Psoas muscle (tissue), 8 donors: ENCODE results near the gene MRPS18B. TPM values are rescaled to one million over a fixed set of nuclear protein-coding genes. Genes with fewer than 3 reads are reported as not detected.
A peak's percentile ranks its signal among the peaks of the same experiment; 100 is the strongest.

Source experiments
- ATAC-seq, 4 donors: fragments of 200-7000 bp; cut with Tn5 transposase; one replicate each; pipeline ENCODE4 v1.9.1; 2020; ENCODE audit warnings: moderate library complexity in 3 of 4, mild to moderate bottlenecking in 2 of 4
- DNase-seq, 2 donors: peaks; one replicate each; pipeline ENCODE4 v3.0.0-alpha.2; 2020
- H3K27ac ChIP-seq: fragments of 200-600 bp; one replicate; pipeline ENCODE4 v1.8.0; 2022
- H3K27me3 ChIP-seq, 3 donors: fragments of 200-600 bp in 1 of 3; one replicate each; pipeline versions ENCODE4 v1.6.1 to v1.8.0; 2013 to 2022; ENCODE audit warnings: low read length in 2 of 3, mild to moderate bottlenecking in 2 of 3, moderate library complexity in 1 of 3; ENCODE audit not compliant: insufficient read depth in 3 of 3
- H3K36me3 ChIP-seq, 2 donors: fragments of 200-600 bp in 1 of 2; one replicate each; pipeline versions ENCODE4 v1.6.1 to v1.8.0; 2013 to 2022; ENCODE audit warnings: low read depth in 1 of 2, mild to moderate bottlenecking in 1 of 2, moderate library complexity in 1 of 2; ENCODE audit not compliant: insufficient read depth in 1 of 2
- H3K4me1 ChIP-seq: fragments of 200-600 bp; one replicate; pipeline ENCODE4 v1.8.0; 2022
- H3K4me3 ChIP-seq: fragments of 200-600 bp; one replicate; pipeline ENCODE4 v1.8.0; 2022; ENCODE audit warnings: mild to moderate bottlenecking
- H3K9me3 ChIP-seq: fragments of 200-600 bp; one replicate; pipeline ENCODE4 v1.8.0; 2022
- WGBS, 3 donors: extraction: QIAGEN DNeasy Blood & Tissue Kit; methylation state at CpG; one replicate each; pipeline versions ENCODE4 v1.1.6 to v1.1.7; 2013; 5-methylcytosine and 5-hydroxymethylcytosine counted together
- intact Hi-C, 2 donors: fragments of 100-400 bp; cut with DNase I; formaldehyde crosslinking; loops; one replicate each; pipeline versions ENCODE4 v1.11.0 to v1.14.2; 2022
- polyA plus RNA-seq, 3 donors: library from polyadenylated mRNA; stranded (reverse); fragments of 200-250 nt; gene quantifications; one replicate each; pipeline ENCODE4 v1.2.3, GENCODE V29; 2013
- total RNA-seq, 4 donors: library from RNA; stranded (reverse); fragmentation: NEBNext Ultra II Directional in 2 of 4; extraction: Animal tissue kit (Norgen Biotek cat#: 25700) in 2 of 4; gene quantifications; one replicate each; pipeline versions ENCODE4 v1.2.1 to v1.2.4, GENCODE V29; 2021 to 2023
- TF ChIP-seq, protein P1 (sequence below): fragments of 200-600 bp; IDR thresholded peaks from one replicate; pipeline ENCODE4 v1.8.0; 2022; ENCODE audit warnings: antibody characterized with exemption
- donor health status: healthy with polysubstance abuse.
- donor health status: DM: no; HTN: no; CAD: no; lungs with moderate emphysema.
- donor health status: Bipolar disorder and iron deficiency.
- donor health status: healthy.
- donor health status: DM: yes; HTN: yes; CAD: no.
- donor health status: DM: no; HTN: no; CAD: no.
- donor health status: DM: no; HTN: no; CAD: no.
- donor health status: DM: yes; HTN: yes; CAD: no.

Gene MRPS18B
- total and polyA plus RNA-seq, 7 donors: 109 to 303 (median 184) TPM

DNA sequence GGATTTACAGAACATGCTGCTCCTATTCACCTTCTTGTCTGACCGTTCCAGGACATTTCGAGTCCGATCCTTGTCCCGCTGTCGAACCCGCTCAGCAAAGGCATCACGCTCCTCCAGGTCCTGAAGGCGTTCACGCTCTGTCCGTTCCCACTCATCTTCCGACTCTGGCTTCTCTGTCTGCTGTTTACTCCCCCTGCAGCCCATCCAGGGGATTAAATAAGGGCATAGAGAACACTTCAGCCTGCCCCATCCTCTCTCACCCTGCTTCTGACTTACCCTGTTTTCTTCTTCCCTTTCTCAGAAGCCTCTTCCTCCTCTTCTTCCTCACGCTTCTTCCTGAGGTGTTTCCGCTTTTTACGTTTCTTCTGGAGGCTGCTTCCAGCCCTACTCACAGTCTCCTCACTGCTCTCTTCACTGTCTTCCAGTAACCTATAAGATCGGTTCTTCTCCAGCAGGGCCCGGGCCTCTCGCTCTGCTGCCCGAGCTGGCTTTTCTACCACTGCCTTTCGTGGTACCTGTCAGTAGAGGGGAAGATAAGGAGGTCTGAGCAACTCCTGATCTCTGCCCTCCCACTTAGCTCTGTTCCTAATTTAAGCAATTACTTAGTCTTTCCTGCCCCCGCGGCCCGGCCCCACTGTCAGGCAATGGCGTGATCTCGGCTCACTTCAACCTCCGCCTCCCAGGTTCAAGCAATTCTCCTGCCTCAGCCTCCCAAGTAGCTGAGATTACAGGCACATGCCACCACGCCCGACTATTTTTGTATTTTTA lies 53.3 kb downstream of the MRPS18B start:
- Histone ChIP-seq H3K9me3 (no peaks in the 10 kb centered on the region), H3K4me1 (peaks cover 13% of the 10 kb centered on the region), H3K27ac (no peak overlapping the region), H3K4me3 (peak overlapping the region; percentile 97), H3K36me3 (peaks cover 2 to 53% of the 10 kb centered on the region in 2 donors), H3K27me3 (no peaks in the 10 kb centered on the region)
- no peak for DNase-seq
- intact Hi-C loops: loop anchor here (5.0 kb wide), 3 partner anchors 34 to 189 kb away; partner anchors contain the start of gene ATAT1 (in 1 of the 2)
- TF ChIP-seq, protein P1, sequence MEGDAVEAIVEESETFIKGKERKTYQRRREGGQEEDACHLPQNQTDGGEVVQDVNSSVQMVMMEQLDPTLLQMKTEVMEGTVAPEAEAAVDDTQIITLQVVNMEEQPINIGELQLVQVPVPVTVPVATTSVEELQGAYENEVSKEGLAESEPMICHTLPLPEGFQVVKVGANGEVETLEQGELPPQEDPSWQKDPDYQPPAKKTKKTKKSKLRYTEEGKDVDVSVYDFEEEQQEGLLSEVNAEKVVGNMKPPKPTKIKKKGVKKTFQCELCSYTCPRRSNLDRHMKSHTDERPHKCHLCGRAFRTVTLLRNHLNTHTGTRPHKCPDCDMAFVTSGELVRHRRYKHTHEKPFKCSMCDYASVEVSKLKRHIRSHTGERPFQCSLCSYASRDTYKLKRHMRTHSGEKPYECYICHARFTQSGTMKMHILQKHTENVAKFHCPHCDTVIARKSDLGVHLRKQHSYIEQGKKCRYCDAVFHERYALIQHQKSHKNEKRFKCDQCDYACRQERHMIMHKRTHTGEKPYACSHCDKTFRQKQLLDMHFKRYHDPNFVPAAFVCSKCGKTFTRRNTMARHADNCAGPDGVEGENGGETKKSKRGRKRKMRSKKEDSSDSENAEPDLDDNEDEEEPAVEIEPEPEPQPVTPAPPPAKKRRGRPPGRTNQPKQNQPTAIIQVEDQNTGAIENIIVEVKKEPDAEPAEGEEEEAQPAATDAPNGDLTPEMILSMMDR: no peak
- no peak for ATAC-seq
- WGBS, 3 donors: 84 to 90% (median 85%) methylated on average over 27 of the region's 27 CpGs

DNA sequence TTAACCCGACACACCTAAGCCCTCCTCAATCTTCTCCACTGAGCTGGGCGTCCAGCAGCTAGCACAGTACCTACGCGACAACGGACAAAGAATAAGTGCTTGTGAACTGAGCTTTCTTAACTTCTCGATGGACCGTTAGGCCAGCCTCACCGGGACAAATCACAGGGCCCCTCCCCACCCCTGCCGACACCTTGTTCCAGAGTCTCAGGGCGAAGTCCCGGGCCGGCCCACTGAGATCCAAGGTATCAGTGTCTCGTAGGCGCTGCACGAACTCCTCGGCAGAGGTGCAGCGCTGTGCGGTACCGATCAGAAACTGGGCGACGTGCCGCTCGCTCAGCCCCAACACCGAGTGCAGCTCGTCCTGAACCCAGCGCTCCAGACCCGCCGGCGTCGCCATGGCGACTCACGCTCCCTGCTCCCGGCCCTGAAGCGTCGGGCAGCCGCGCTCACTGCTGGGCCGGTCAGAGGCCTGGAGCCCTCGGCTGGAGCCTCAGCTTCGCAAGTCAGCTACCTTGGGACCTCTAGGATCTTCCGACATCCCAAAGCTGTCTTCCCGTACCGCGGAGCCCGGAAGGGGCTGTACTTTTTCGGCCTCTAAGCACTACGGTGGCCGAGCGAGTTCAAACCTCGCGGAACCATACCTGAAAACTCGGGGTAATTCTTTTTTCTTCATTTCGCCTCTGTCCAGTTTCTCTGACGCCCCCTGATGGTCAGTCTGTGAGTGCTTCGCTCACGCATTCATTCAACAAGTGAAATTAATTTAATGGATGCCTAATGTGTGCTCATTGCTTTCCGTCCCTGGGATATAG lies 55.0 kb downstream of the MRPS18B start, which contains the start of gene DHX16:
DHX16 (minus strand) TSS at position 562 of the 809 bp plus-strand sequence; CDS start at position 397, 165 bp downstream.
- DNase-seq (peak; percentile 97), ATAC-seq (peak; percentile 88 to 94 (median 90))
- intact Hi-C loops: loop anchor here (5.0 kb wide), 3 partner anchors 35 to 190 kb away; partner anchors contain the start of gene ATAT1 (in 1 of the 2)
- TF ChIP-seq, protein P1: peak; percentile 85
- peaks cover 13% of the 10 kb centered on the region for H3K4me1 ChIP-seq
- H3K27me3 ChIP-seq: no peaks in the 10 kb centered on the region
- H3K27ac ChIP-seq: peak within 1 kb of the TSS; percentile 78
- peaks cover 7 to 53% of the 10 kb centered on the region in 2 donors for H3K36me3 ChIP-seq
- H3K4me3 ChIP-seq: peak within 1 kb of the TSS; percentile 97
- WGBS, 3 donors: 0 to 1% (median 0%) methylated on average over 57 of the region's 57 CpGs
- H3K9me3 ChIP-seq: no peaks in the 10 kb centered on the region

Other genes with a start within 250 kb of the MRPS18B start
- 100 to 1,000 TPM in 1 of 4 donors, 10 to 100 TPM in 3; 85.1 to 152 (median 92.4) TPM for gene HLA-E, start 128.3 kb upstream of the MRPS18B start, total RNA-seq
- gene HLA-E, start 128.3 kb upstream of the MRPS18B start, polyA plus RNA-seq: 100 to 1,000 TPM in 1 of 3 donors, 10 to 100 TPM in 2; 75.2 to 168 (median 98.5) TPM
- 10 to 100 TPM; 20.1 to 26.3 (median 24.2) TPM for gene GNL1, start 61.4 kb upstream of the MRPS18B start, total RNA-seq
- gene GNL1, start 61.4 kb upstream of the MRPS18B start, polyA plus RNA-seq: 10 to 100 TPM; 14.2 to 32.3 (median 30.8) TPM
- gene PRR3, start 60.5 kb upstream of the MRPS18B start, total RNA-seq: 1 to 10 TPM; 1.5 to 3.5 (median 1.8) TPM
- 1 to 10 TPM; 2.3 to 5.1 (median 3.5) TPM for gene PRR3, start 60.5 kb upstream of the MRPS18B start, polyA plus RNA-seq
- 100 to 1,000 TPM in 1 of 4 donors, 10 to 100 TPM in 3; 64.2 to 108 (median 95.5) TPM for gene ABCF1, start 46.4 kb upstream of the MRPS18B start, total RNA-seq
- gene ABCF1, start 46.4 kb upstream of the MRPS18B start, polyA plus RNA-seq: 100 to 1,000 TPM in 2 of 3 donors, 10 to 100 TPM in 1; 53.8 to 119 (median 108) TPM
- 10 to 100 TPM; 27.1 to 42.5 (median 31.6) TPM for gene PPP1R10, start 597 bp upstream of the MRPS18B start, total RNA-seq
- gene PPP1R10, start 597 bp upstream of the MRPS18B start, polyA plus RNA-seq: 10 to 100 TPM in 2 of 3 donors, 1 to 10 TPM in 1; 5.5 to 23.2 (median 10.1) TPM
- 1 to 10 TPM; 2.1 to 5.2 (median 2.9) TPM for gene ATAT1, start 9.0 kb downstream of the MRPS18B start, total RNA-seq
- gene ATAT1, start 9.0 kb downstream of the MRPS18B start, polyA plus RNA-seq: 1 to 10 TPM; 1.9 to 4.7 (median 4.4) TPM
- gene C6orf136, start 29.3 kb downstream of the MRPS18B start, total RNA-seq: 10 to 100 TPM; 21.8 to 52.8 (median 27.2) TPM
- 10 to 100 TPM; 36.4 to 60.2 (median 42.6) TPM for gene C6orf136, start 29.3 kb downstream of the MRPS18B start, polyA plus RNA-seq
- 10 to 100 TPM; 26.6 to 45.4 (median 35.7) TPM for gene DHX16, start 55.2 kb downstream of the MRPS18B start, total RNA-seq
- gene DHX16, start 55.2 kb downstream of the MRPS18B start, polyA plus RNA-seq: 10 to 100 TPM; 32.1 to 70.3 (median 42.7) TPM
- 10 to 100 TPM; 14.2 to 39.7 (median 17.3) TPM for gene PPP1R18, start 68.8 kb downstream of the MRPS18B start, total RNA-seq
- gene PPP1R18, start 68.8 kb downstream of the MRPS18B start, polyA plus RNA-seq: 10 to 100 TPM in 2 of 3 donors, 1 to 10 TPM in 1; 6.7 to 19.7 (median 11.3) TPM
- 1 to 10 TPM; 2.2 to 3.9 (median 2.6) TPM for gene NRM, start 73.1 kb downstream of the MRPS18B start, total RNA-seq
- gene NRM, start 73.1 kb downstream of the MRPS18B start, polyA plus RNA-seq: 1 to 10 TPM; 1.8 to 4.1 (median 1.8) TPM
- 10 to 100 TPM; 12.7 to 18.0 (median 15.4) TPM for gene MDC1, start 99.4 kb downstream of the MRPS18B start, total RNA-seq
- 10 to 100 TPM in 1 of 3 donors, 1 to 10 TPM in 2; 4.1 to 10.9 (median 6.5) TPM for gene MDC1, start 99.4 kb downstream of the MRPS18B start, polyA plus RNA-seq
- 100 to 1,000 TPM; 136 to 220 (median 201) TPM for gene TUBB, start 102.5 kb downstream of the MRPS18B start, total RNA-seq
- 100 to 1,000 TPM; 175 to 487 (median 187) TPM for gene TUBB, start 102.5 kb downstream of the MRPS18B start, polyA plus RNA-seq
- gene FLOT1, start 124.8 kb downstream of the MRPS18B start, total RNA-seq: 100 to 1,000 TPM; 113 to 182 (median 153) TPM
- gene FLOT1, start 124.8 kb downstream of the MRPS18B start, polyA plus RNA-seq: 100 to 1,000 TPM; 181 to 224 (median 206) TPM
- 10 to 100 TPM in 3 of 4 donors, 1 to 10 TPM in 1; 6.3 to 38.4 (median 23.9) TPM for gene IER3, start 126.7 kb downstream of the MRPS18B start, total RNA-seq
- 100 to 1,000 TPM in 1 of 3 donors, 1 to 10 TPM in 2; 3.1 to 321 (median 3.2) TPM for gene IER3, start 126.7 kb downstream of the MRPS18B start, polyA plus RNA-seq